Fibroblast of the aortic adventitia (primary cell): Measurements from ENCODE around the gene M1AP. TPM values are rescaled to one million over a fixed set of nuclear protein-coding genes. Genes with fewer than 3 reads are reported as not detected.

Source experiments
- DNase-seq: peaks from one replicate; pipeline ENCODE4 v3.0.0-alpha.2; 2010; ENCODE audit warnings: low read depth
- H3K4me3 ChIP-seq: 2 replicates; pipeline ENCODE4 v1.5.1; 2011; ENCODE audit warnings: low read depth, mild to moderate bottlenecking, control low read depth, low read length, moderate library complexity
- CTCF ChIP-seq: IDR thresholded peaks from 2 replicates; pipeline ENCODE4 v1.5.1; 2011; ENCODE audit warnings: mild to moderate bottlenecking, low read length, control low read depth, inconsistent platforms; ENCODE audit not compliant: insufficient read depth
- total RNA-seq: library from RNA; depleted of rRNA; stranded (reverse); fragments of >200 nt; gene quantifications from 2 replicates; pipeline ENCODE4 v1.2.3, GENCODE V29; 2012; ENCODE audit warnings: low replicate concordance

Gene M1AP
- total RNA-seq: not detected in 2 replicates

GRCh38 chr2:74648009-74648443, at the start of gene M1AP:
M1AP (minus strand) TSS chr2:74648330; CDS start chr2:74640275, 8,055 bp downstream.
- no peak within 1 kb of the TSS for H3K4me3 ChIP-seq
- no peak for DNase-seq
- TF ChIP-seq CTCF: no peak

GRCh38 chr2:74696829-74697228, 48.7 kb upstream of the M1AP start:
- H3K4me3 ChIP-seq: no peak overlapping the region
- TF ChIP-seq CTCF: no peak
- DNase-seq: peak; percentile 87

- DNase-seq: no peak
- no peak overlapping the region for H3K4me3 ChIP-seq
- no peak for TF ChIP-seq CTCF
Measured at GRCh38 chr2:74695663-74696062, 47.5 kb upstream of the M1AP start.

GRCh38 chr2:74694281-74694680, 46.2 kb upstream of the M1AP start:
- no peak for TF ChIP-seq CTCF
- peak; percentile 9 for DNase-seq
- H3K4me3 ChIP-seq: no peak overlapping the region

GRCh38 chr2:74693668-74694067, 45.5 kb upstream of the M1AP start:
- H3K4me3 ChIP-seq: no peak overlapping the region
- TF ChIP-seq CTCF: no peak
- no peak for DNase-seq

- DNase-seq: no peak
- no peak for TF ChIP-seq CTCF
- H3K4me3 ChIP-seq: no peak overlapping the region
Measured at GRCh38 chr2:74693213-74693612, 45.1 kb upstream of the M1AP start.

- no peak overlapping the region for H3K4me3 ChIP-seq
- TF ChIP-seq CTCF: no peak
- DNase-seq: peak; percentile 22
Measured at GRCh38 chr2:74691929-74692328, 43.8 kb upstream of the M1AP start.
